Measurements from ENCODE around the gene FNDC8. TPM values are rescaled to one million over a fixed set of nuclear protein-coding genes. Genes with fewer than 3 reads are reported as not detected.

The FNDC8 gene
- not detected in 2 replicates for total RNA-seq

DNA sequence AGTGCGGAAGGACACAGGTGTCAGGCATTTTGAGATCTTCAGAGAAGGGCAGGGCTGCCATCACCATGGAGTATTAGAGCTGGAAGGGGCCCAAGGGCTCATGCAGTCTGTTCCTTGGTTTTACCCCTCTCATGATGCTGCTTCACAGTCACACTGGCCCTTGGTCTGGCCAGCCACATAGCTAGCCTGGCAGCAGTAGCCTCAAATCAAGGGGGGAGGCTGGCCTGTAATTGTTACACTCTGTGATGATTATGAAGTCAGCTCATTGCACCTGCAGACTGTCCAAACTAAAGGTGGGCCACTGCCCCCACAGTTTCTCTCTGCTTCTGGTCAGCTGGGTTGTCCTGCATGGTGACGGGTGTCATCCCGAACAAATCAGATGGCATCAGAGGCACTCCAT is at the start of gene FNDC8:
FNDC8 (plus strand) TSS at position 301 of the 400 bp plus-strand sequence; CDS start at position 380, 79 bp downstream.
- Mint-ChIP-seq H3K9me3 (no peaks in the 10 kb centered on the region), H3K4me3 (peak within 1 kb of the TSS; percentile 56), H3K27ac (peak within 1 kb of the TSS; percentile 52), H3K36me3 (ENCODE audit: low read depth) (peaks cover 5% of the 10 kb centered on the region), H3K4me1 (ENCODE audit: low read depth) (peaks cover 16% of the 10 kb centered on the region), H3K27me3 (ENCODE audit: insufficient read depth) (no peaks in the 10 kb centered on the region)
- intact Hi-C loops (cut with micrococcal nuclease): no loop called here
- no peak for DNase-seq (ENCODE audit: low spot score)

DNA sequence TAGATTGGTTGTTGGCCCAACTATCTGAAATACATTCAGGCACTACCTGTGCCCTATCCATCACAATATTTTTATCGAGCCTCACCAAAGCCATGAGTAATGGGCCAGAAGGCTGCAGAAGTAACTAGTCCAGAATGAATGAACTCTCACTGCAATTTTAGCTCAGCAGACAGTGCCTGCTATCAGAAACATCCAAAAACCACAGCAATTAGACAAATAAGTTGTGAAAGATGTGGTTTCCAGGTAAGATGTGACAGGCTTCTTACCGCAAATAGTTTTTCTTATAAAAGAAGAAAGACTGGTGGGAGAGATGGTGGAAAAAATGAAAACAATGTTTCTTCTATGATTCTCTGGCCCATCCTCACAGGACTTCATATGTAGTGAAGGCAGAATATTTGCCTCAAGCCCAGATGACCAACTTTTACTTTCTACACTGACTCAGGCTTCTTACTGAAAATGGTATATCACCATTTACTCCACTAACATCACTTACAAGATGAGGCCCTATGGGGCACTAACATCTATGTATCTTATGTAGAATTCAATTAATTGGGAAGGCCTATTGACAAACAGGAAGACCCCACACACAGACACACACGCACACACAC is 48.1 kb upstream of the FNDC8 start:
- DNase-seq (ENCODE audit: low spot score): no peak
- intact Hi-C loops (cut with micrococcal nuclease): loop anchor here (1.0 kb wide), 3 partner anchors 9 to 15 kb away; partner anchors contain the start of gene RFFL
- H3K4me3 Mint-ChIP-seq: peak overlapping the region; percentile 27
- no peaks in the 10 kb centered on the region for H3K9me3 Mint-ChIP-seq
- peak overlapping the region; percentile 77 for H3K27ac Mint-ChIP-seq
- H3K27me3 Mint-ChIP-seq (ENCODE audit: insufficient read depth): no peaks in the 10 kb centered on the region
- peaks cover 64% of the 10 kb centered on the region for H3K4me1 Mint-ChIP-seq (ENCODE audit: low read depth)
- peaks cover 18% of the 10 kb centered on the region for H3K36me3 Mint-ChIP-seq (ENCODE audit: low read depth)

DNA sequence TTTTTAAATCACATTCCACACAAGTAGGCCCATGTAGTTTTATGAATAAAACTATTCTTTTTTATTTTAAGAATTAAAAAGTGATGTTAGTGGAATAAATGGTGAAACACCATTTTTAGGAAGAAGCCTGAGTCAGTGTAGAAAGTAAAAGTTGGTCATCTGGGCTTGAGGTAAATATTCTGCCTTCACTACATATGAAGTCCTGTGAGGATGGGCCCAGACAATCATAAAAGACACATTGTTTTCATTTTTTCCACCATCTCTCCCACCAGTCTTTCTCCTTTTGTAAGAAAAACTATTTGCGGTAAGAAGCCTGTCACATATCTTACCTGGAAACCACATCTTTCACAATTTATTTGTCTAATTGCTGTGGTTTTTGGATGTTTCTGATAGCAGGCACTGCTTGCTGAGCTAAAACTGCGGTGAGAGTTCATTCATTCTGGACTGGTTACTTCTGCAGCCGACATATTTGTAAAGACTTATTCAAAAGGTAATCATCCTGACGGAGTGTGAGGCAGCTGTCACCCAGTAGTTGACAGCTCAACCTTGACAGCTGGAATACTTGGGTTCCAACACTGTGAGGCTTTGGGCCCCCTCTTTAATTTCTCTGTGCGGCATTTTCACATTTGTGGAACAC is 47.3 kb upstream of the FNDC8 start:
- no peaks in the 10 kb centered on the region for H3K27me3 Mint-ChIP-seq (ENCODE audit: insufficient read depth)
- intact Hi-C loops (cut with micrococcal nuclease): loop anchor here (1.0 kb wide), 3 partner anchors 8 to 14 kb away; partner anchors contain the start of gene RFFL
- peak overlapping the region; percentile 57 for H3K4me3 Mint-ChIP-seq
- H3K9me3 Mint-ChIP-seq: no peaks in the 10 kb centered on the region
- H3K27ac Mint-ChIP-seq: peak overlapping the region; percentile 77
- H3K36me3 Mint-ChIP-seq (ENCODE audit: low read depth): peaks cover 13% of the 10 kb centered on the region
- DNase-seq (ENCODE audit: low spot score): no peak
- H3K4me1 Mint-ChIP-seq (ENCODE audit: low read depth): peaks cover 59% of the 10 kb centered on the region

DNA sequence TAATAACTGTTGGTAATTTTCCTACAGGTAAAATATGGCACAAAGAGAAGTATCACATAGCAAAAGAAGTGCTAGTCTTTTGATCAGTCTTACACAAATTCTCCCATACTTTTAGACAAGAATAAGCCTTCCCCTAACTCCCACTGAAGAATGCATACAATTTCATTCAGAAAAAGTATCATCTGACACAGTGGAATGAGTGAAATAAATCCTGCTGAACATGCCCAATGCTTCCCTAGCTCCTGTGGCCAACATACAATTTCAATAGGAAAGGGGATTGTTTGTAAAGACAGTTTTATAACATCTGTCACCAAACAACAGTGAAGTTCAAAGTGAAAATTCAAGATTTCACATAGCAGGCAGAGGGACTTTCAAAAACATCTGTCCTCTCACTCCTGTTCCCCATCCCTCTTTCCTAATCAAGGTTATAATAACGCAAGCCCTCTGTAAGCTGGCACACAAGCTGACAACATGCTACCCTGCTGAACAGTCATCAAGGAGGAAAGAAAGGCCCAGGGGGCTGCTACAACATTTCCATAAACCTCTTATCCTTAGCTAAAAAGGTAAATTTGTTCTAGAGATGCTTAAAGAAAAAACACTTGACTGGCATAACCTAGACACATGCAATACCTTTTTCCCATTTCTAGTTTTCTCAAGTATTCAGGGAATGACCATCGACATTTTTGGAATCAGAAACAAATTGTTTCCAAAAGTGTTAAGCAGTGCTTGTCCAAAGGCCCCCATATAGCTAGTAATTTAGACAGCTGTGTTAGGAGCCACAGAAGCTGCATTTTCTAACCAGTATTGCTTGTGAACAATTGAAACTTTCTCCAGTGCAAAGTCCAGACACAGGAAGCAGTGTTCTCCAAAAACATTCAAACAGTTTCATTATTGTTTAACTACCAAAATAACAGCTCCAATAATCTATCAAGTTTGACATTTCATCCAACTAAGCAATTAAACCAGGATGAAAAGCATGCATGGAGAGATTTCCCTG is 46.4 kb upstream of the FNDC8 start:
- Mint-ChIP-seq H3K4me3 (peak overlapping the region; percentile 57), H3K9me3 (no peaks in the 10 kb centered on the region), H3K27me3 (ENCODE audit: insufficient read depth) (no peaks in the 10 kb centered on the region), H3K4me1 (ENCODE audit: low read depth) (peaks cover 61% of the 10 kb centered on the region), H3K27ac (peak overlapping the region; percentile 69), H3K36me3 (ENCODE audit: low read depth) (peaks cover 10% of the 10 kb centered on the region)
- no peak for DNase-seq (ENCODE audit: low spot score)
- intact Hi-C loops (cut with micrococcal nuclease): no loop called here

DNA sequence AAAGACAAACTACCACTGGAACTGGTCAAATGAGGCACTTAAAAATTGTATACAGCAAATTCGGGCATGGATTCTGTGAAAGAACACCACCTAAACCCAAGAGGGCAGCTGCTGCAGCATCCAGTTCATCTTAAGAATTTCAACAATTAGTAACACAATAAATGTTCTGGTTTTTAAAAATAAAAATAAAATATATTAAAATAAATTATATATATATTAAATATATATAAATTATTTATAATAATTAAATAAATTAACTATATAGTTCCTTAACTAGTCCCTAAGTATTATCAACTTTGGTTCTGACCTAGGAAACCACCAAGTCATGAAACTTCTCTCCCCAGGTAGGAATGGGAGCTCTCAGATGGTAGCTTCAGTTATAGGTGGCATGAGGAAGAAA is 44.5 kb upstream of the FNDC8 start:
- Mint-ChIP-seq H3K36me3 (ENCODE audit: low read depth) (peaks cover 6% of the 10 kb centered on the region), H3K27ac (peak overlapping the region; percentile 23), H3K9me3 (no peaks in the 10 kb centered on the region), H3K4me3 (no peak overlapping the region), H3K27me3 (ENCODE audit: insufficient read depth) (no peaks in the 10 kb centered on the region), H3K4me1 (ENCODE audit: low read depth) (peaks cover 80% of the 10 kb centered on the region)
- intact Hi-C loops (cut with micrococcal nuclease): no loop called here
- no peak for DNase-seq (ENCODE audit: low spot score)

DNA sequence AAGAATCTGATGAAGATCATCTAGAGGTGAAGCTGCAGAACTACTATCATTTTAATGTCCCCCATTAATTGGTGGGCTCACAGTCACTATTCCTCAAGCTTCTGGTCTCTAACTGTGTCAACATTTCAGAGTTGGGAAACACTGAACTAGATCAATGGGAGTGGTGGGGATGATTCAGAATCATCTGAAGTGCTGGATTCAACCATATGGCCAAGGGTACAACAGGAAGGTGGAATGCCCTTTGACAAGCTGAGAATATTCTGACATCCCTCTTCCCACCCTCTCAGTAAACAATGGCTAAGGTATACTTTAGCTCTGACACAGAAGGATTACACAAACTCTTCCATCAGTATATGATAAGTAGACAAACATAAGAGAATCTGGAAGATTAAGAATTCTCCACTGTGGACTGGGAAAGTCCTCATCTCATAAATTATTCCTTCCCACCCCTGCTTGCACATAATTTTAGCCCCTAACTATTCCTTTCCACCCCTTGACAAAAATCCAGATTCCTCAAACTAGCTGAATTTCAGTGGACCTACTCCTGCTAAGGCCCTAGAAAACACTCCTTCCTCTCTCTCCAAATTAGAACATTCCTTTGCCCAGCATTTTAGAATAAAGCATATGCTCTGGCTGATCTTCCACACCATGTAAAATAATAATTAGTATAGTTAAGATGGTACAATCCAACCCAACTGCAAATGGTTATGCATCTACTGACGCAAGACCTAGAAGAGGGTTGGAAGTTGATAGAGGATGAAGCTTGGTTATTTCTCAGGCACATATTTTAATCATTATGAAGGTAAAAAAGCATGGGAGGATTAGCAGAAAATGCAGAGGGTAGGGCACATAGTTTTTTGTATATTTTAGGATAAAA is 41.6 kb upstream of the FNDC8 start:
- H3K27me3 Mint-ChIP-seq (ENCODE audit: insufficient read depth): no peaks in the 10 kb centered on the region
- DNase-seq (ENCODE audit: low spot score): no peak
- intact Hi-C loops (cut with micrococcal nuclease): loop anchor here (1.0 kb wide), 1 partner anchor 9 kb away; no protein-coding TSS in a partner anchor
- H3K27ac Mint-ChIP-seq: peak overlapping the region; percentile 84
- peaks cover 73% of the 10 kb centered on the region for H3K4me1 Mint-ChIP-seq (ENCODE audit: low read depth)
- peak overlapping the region; percentile 9 for H3K4me3 Mint-ChIP-seq
- no peaks in the 10 kb centered on the region for H3K9me3 Mint-ChIP-seq
- H3K36me3 Mint-ChIP-seq (ENCODE audit: low read depth): peaks cover 13% of the 10 kb centered on the region

DNA sequence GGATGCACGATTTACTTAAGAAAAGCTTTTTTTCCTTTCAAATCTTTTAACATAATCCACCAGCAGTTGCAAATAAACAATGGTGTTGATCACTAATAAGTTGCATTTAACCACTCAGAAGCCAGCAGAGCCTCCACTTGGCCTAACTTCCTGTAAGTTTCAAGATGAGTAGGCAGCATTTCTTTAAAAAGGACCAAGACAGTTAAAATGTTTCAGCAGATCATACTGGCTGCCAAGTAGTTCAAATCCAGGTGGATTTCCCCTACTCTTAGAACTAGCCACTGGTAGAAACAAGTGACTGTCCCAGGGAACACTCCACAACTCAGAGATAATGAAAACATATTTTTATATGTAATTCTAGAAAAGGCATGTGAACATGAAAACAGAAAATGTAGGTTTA is 40.9 kb upstream of the FNDC8 start:
- Mint-ChIP-seq H3K27me3 (ENCODE audit: insufficient read depth) (no peaks in the 10 kb centered on the region), H3K27ac (peak overlapping the region; percentile 84), H3K36me3 (ENCODE audit: low read depth) (peaks cover 16% of the 10 kb centered on the region), H3K4me1 (ENCODE audit: low read depth) (peaks cover 73% of the 10 kb centered on the region), H3K9me3 (no peaks in the 10 kb centered on the region), H3K4me3 (peak overlapping the region; percentile 9)
- intact Hi-C loops (cut with micrococcal nuclease): loop anchor here (1.0 kb wide), 1 partner anchor 8 kb away; no protein-coding TSS in a partner anchor
- DNase-seq (ENCODE audit: low spot score): no peak

DNA sequence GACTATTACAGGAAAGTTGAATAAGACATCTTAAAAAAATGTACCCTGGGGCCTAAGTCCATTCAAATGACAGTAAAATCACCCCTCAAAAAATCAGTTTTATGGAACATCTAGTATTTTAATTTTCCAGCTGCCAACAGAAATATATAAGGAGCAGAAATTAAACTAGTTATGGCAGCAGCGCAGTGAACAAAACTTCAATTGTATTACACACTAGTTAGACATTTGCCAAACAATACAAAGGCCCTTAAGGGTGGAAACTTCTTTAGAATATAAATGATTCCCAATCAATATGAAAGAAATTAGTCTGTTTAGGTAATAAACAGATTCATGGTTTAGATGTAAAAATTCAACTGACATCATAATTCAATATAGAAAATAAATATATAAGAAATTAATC is 39.8 kb upstream of the FNDC8 start:
- no peak for DNase-seq (ENCODE audit: low spot score)
- H3K27me3 Mint-ChIP-seq (ENCODE audit: insufficient read depth): no peaks in the 10 kb centered on the region
- H3K9me3 Mint-ChIP-seq: no peaks in the 10 kb centered on the region
- peaks cover 16% of the 10 kb centered on the region for H3K36me3 Mint-ChIP-seq (ENCODE audit: low read depth)
- H3K4me3 Mint-ChIP-seq: no peak overlapping the region
- peaks cover 82% of the 10 kb centered on the region for H3K4me1 Mint-ChIP-seq (ENCODE audit: low read depth)
- intact Hi-C loops (cut with micrococcal nuclease): loop anchor here (1.0 kb wide), 1 partner anchor 8 kb away; no protein-coding TSS in a partner anchor
- H3K27ac Mint-ChIP-seq: peak overlapping the region; percentile 84

DNA sequence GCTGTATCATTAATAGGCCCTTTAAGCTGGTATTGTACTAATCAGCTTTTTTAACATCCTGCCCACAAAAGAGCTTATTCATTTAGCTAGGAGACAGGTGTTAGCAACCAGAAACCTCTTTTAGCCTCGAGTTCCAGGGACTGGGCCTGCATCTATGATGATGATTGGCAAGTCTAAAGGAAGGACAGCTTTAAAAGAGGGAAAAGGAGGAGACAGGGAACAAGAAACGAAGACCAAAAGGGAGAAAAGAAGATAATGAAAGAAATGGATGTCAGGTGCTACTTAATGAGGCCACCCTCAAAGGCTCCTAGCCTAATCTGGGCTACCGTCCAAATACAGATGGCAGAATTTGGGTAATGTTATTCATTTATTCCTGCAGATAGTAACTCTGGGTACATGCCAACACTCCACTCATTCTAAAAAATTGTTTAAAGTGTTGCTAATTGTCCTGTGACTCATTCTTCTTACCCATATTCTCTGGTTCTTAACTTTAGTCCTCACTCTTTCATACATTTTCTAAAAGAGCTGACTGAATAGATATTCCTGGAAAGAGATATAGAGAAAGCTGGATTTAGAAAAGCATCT is 39.2 kb upstream of the FNDC8 start:
- Mint-ChIP-seq H3K27ac (peak overlapping the region; percentile 94), H3K4me3 (peak overlapping the region; percentile 77)
- intact Hi-C loops (cut with micrococcal nuclease): loop anchor here (1.0 kb wide), 1 partner anchor 9 kb away; no protein-coding TSS in a partner anchor

DNA sequence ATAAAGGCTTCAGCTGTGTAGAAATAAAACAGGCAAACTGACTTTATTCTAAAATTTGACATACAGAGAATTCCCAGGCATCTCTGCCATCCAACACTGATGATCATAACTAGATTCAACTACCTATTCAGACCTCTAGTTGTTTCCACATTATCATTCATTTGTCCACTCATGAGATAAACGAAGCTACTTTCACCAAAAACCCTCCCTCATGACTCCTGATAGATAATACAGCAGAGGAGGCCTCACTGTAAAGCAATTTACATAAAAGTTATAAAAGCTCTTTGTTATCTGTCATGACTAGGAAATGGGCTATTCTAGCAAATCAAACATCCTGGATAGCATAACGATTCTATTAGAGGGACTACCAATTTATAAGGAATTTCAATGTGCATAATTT is 38.3 kb upstream of the FNDC8 start:
- Mint-ChIP-seq H3K9me3 (no peaks in the 10 kb centered on the region), H3K4me3 (peak overlapping the region; percentile 32), H3K4me1 (ENCODE audit: low read depth) (peaks cover 85% of the 10 kb centered on the region), H3K36me3 (ENCODE audit: low read depth) (peaks cover 13% of the 10 kb centered on the region), H3K27me3 (ENCODE audit: insufficient read depth) (no peaks in the 10 kb centered on the region), H3K27ac (peak overlapping the region; percentile 67)
- no peak for DNase-seq (ENCODE audit: low spot score)
- intact Hi-C loops (cut with micrococcal nuclease): no loop called here

More for the DNA sequence above, 39.2 kb upstream of the FNDC8 start:
- H3K36me3 Mint-ChIP-seq (ENCODE audit: low read depth): peaks cover 16% of the 10 kb centered on the region
- no peaks in the 10 kb centered on the region for H3K27me3 Mint-ChIP-seq (ENCODE audit: insufficient read depth)
- no peaks in the 10 kb centered on the region for H3K9me3 Mint-ChIP-seq
- no peak for DNase-seq (ENCODE audit: low spot score)
- peaks cover 85% of the 10 kb centered on the region for H3K4me1 Mint-ChIP-seq (ENCODE audit: low read depth)

DNA sequence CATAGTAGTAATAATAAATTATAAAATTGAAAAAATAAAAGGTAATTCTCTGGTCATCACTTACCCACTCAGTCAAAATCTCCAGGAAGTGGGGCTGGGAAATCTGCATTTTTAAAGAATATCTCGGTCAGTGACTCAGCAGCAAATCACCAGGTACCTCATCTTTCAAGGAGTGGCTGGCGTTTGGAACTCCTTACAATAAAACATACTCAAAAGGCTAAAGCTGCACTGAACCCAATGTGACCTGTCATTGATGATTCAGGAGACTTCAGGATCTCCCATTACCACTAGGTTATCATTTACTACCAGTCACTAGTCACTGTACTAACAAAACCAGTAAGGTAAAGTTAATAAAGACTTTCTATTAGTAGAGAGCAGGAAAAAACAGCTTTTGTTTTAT is 36.4 kb upstream of the FNDC8 start:
- H3K27me3 Mint-ChIP-seq (ENCODE audit: insufficient read depth): no peaks in the 10 kb centered on the region
- intact Hi-C loops (cut with micrococcal nuclease): no loop called here
- no peaks in the 10 kb centered on the region for H3K9me3 Mint-ChIP-seq
- H3K4me3 Mint-ChIP-seq: no peak overlapping the region
- peaks cover 81% of the 10 kb centered on the region for H3K4me1 Mint-ChIP-seq (ENCODE audit: low read depth)
- H3K36me3 Mint-ChIP-seq (ENCODE audit: low read depth): peaks cover 11% of the 10 kb centered on the region
- DNase-seq (ENCODE audit: low spot score): no peak
- peak overlapping the region; percentile 46 for H3K27ac Mint-ChIP-seq
